HG03159 (cell line): Measurements from ENCODE around the gene HAPLN1.
A peak's percentile ranks its signal among the peaks of the same experiment; 100 is the strongest.
"Not testable (repeated sequence)": the region's sequence is repeated elsewhere in the genome, so short reads cannot be mapped to it uniquely, and the experiment has no call there.

ENCODE experiments used
- ATAC-seq: cut with Tn5 transposase; IDR thresholded peaks from one replicate; pipeline ENCODE4 v1.9.1; 2021; ENCODE audit warnings: mild to moderate bottlenecking, moderate library complexity; ENCODE audit not compliant: unreplicated experiment

Gene HAPLN1

DNA sequence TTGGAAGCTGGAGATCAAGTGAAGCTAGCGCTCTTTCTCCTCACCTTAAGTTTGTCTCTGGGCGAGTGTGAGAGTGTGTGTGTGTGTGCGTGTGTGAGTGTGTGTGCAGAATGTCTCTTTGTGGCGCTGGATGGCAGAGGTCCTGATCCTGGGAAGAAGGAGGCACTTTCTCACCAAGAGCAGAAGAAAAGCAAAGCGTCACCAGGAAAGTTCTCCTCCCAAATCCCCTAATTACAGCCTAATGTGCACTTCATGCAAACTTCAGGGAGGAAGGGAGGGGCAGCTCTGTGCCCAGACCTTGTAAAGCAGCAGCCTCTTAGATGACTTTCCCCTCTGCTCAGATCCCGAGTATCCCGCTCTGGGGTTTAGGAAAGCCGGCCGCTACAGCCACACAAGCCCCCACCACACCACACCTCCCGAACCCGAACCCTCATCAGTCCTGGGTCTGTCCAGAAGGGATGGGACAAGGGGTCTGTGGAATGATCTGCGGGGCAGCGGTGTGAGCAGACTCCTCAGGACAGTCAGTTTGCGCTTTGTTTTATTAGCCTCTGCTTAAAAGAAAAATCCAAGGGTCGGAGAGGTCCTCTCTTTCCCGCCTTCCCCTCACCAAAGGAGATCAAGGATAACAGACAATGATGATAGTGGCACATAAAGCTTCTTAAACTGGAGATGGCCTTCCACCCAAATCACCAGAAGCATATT is at the start of gene HAPLN1:
HAPLN1 (minus strand) TSS at position 20 of the 702 bp plus-strand sequence. CDS start 47,332 bp downstream, outside the sequence.
- no peak for ATAC-seq

DNA sequence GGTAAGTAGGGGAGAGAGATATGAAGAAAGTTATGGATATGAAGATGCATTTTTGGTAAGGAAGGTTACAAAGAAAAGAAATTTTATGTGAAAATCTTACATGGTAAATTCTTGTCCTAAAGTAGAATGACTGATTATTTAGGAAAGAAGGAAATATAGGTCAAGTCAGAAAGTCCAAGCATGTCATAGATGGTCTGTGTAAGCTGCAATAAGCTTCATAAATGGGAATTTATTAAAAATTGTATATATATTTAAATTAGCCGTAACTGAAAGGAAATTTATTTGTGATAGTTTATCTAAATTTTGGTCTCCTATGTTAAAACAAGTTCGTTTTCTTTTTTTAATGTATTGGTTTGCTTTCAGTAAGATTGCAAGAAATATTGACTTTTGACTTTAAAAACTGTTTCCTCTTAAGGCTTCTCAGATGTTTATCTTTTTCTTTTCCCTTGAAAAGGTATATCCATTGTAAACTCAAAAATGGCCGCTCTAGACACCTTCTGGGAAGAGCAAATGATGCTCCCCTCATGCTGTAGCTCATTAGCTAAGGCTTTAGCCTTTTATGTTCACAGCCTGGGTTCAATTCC is 46.8 kb upstream of the HAPLN1 start:
- no peak for ATAC-seq

DNA sequence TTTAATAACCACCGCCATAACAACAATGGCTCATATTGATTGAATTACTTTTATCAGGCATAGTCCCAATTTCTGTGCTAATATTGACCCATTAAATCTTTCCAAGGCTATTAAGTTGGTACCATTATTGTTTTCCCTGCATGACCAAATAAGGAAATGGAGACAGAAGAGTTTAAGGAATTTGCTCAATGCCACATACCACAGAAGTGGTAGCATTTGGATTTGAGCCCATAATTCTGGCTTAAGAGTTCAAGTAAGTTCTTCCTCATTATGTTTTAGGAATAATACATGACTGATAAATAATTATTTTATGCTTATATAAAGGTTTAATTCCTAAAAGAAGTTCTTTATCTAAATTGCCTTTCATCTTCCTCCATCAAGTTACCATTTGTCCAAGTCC is 43.4 kb upstream of the HAPLN1 start:
- ATAC-seq, result no peak

DNA sequence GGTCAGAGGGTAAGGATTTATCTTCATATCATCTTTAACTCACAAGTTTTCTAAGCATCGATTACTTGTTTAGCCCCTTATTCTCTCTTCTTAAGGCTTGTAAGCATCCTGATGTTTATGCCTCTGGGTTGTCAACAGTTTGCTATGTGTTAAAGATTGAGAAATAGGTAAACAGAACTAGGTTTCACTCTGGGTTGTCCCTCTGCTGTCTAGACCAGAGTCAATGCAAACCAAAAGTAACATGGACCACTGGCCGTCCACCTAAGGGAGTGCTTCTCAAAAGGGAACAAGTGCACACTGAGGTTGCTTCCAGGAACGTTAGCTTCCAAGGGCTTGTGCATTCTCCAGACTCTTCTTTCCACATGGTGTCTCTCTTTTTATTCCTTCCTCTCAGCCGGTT is 39.9 kb upstream of the HAPLN1 start:
- ATAC-seq, result no peak

DNA sequence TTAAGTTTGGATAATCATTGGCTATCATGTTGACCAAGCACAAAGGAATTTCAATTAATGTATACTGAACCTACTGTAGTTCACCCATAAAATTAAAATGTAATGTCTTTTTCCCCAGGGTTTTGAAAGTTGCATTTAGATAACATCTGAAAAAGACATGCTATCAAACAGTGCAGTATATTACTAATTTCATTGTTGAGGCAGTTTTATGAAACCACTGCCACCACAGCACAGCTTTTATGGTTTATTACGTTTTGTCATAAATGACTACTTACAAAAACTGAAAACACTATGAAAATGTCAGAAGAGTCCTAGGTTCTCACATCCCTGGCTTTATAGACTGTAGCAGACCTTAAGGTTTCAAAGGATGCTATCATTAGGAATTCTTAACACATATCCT is 32.0 kb upstream of the HAPLN1 start:
- no peak for ATAC-seq

DNA sequence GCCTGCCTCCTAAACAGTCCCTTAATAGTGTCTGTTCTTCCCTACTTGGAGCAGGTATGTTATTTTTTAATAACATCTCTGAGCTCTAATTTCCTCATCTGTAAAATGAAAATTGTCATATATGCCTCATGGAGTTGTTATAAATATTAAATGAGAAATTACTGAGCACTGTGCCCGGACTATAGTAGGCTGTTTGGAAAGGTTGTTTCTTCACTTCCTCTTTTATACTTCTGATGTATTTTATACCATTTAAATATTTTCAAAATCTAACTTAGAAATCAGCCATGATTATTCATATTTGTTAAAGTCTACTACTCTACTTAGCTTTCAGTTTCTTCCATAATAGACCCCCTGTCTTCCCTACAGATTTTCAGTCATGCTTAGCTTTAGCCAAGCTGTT is 30.5 kb upstream of the HAPLN1 start:
- ATAC-seq, result no peak

DNA sequence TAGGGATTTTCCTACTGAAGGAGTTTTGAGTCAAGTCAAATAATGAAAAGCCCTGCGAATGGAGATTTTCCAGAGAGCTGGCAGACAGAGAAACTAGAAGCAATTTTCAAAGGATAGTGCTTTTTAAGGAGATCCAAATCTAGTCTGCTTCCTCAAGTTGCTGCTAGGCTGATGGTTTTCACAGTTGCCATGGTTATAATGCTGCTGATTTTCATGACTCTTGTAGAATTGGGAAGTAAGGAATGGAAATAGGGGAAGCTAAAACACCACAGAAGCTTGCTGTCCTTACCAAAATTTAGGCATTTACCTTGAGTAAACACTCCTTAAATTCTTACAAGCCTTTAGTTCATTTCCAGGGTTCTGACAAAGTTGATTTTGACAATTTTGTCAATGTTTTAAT is 30.1 kb upstream of the HAPLN1 start:
- no peak for ATAC-seq

DNA sequence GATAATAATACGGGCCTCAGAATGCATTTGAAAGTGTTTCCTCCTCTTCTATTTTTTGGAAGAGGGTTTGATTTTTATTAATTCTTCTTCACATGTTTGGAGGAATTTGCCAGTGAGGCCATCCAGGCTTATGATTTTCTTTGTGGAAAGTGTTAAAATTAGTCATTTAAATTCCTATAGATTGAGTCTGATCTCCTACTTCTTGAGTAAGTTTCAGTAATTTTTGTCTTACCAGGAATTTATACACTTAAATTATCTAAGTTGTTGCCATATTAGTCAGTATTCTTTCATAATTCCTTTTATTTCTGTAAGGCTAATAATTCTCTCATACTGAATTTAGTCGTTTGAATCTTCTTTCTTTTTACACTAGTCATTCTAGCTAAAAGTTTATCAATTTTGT is 25.2 kb upstream of the HAPLN1 start:
- no peak for ATAC-seq

DNA sequence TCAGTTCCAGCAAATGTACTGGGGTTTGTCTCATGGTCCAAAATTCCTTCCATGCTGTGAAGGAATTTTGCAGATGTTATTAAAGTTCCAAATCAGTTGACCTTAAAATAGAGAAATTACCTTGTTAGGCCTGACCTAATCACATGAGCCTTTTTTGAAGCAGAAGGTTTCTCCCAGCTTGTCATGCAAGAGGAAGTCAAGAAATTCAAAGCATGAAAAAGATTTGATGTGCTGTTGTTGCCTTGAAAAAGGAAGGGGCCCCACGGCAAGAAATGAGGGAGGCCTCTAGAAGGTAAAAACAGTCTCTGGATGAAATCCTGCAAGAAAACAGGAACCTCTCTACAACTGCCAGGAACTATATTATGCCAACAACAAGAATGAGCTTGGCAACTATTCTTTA is 24.2 kb upstream of the HAPLN1 start:
- no peak for ATAC-seq

DNA sequence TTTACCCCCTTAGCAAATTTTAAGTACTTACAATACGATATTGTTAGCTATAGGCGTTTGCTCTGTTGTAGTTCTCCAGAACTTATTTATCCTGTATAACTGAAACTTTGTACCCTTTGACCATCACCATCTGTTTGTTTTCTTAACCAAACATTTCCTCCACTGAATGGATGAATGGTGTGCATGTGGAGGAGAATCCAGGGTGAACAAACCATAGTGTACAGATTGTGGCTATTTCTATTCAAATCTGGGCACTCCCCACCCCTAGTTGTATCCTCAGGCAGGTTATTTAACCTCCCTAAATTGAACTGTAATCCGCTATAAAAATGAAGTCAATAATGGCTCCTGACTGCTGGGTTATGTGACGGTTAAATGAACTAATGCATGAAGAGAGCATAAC is 21.4 kb upstream of the HAPLN1 start:
- ATAC-seq, result no peak

DNA sequence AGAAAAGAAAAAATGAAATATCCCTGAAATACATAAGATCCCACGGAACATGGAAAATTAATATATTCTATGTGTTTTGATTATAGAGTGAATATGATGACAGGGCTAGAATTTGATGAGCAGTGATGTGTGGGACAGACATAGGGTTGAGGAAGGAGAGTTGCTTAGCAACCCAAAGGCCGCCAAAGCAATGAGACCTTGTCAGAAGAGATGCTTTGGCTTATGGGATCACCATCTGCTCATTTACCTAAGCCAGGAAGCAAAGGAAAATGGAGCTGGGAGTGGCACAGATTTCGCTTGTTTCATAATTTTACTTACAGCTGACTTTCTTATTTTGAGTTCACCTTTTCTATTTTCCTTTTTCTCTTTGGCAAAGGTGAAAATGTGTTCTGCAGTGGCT is 20.9 kb upstream of the HAPLN1 start:
- ATAC-seq, result no peak

DNA sequence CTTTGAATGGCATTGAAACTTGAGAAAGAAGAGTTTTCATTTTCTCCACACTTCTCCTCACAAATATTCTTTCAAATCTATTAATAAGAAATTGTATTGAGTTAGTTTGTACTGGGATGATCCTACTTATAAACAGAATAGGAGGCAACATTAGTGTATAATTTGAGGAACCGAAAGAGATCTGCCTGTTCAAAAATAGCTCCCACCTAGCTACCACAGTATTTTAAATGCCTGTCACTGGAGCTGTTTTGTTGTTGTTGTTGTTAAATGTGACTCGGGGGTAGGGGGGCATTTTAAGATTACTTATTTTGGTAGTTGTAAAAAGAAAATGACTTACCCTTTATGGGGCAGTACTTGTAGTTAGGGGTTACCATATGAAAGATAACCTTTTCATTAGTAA is 20.1 kb upstream of the HAPLN1 start:
- ATAC-seq, result peak; percentile 93

DNA sequence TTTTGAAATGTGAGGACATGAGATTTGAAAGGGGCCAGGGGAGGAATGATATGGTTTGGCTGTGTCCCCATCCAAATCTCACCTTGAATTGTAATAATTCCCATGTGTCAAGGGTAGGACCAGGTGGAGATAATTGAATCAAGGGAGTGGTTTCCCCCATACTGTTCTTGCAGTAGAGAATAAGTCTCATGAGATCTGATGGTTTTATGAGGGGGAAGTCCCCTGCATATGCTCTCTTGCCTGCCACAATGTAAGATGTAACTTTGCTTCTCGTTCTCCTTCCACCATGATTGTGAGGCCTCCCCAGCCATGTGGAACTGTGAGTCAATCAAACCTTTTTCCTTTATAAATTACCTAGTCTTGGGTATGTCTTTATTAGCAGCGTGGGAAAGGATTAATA is 15.5 kb upstream of the HAPLN1 start:
- not testable (repeated sequence) for ATAC-seq

DNA sequence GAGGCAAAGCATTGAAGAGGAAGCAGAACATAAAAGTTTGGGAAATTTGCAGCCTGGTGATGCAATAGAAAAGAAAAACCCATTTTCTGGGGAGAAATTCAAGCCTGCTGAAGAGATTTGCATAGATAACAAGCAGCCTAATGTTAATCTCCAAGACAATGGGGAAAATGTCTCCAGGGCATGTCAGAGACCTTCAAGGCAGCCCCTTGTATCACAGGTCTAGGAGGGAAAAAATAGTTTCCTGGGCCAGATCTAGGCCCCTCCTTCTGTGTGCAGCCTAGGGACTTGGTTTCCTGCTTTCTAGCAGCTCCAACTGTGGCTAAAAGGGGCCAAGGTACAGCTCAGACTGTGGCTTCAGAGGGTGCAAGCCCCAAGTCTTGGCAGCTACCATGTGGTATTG is 14.4 kb upstream of the HAPLN1 start:
- not testable (repeated sequence) for ATAC-seq

DNA sequence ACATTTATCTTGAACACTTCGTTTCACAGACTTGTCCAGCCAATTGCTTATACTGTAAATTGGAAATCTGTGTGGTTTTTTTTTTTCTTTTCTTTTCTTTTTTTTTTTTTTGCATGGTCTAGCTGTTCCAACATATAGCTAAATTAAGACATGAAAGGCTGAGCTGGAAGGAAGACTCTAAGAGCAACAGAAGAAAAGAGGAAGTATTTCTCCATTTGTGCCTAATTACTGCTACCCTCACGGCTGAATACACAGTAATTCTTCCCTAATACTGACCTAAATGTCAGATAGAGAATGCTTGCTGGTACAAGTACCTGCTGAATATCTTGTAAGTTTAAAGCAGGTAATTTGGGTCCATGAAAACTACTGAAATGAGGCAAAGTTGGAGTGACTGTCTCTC is 11.0 kb upstream of the HAPLN1 start:
- no peak for ATAC-seq

DNA sequence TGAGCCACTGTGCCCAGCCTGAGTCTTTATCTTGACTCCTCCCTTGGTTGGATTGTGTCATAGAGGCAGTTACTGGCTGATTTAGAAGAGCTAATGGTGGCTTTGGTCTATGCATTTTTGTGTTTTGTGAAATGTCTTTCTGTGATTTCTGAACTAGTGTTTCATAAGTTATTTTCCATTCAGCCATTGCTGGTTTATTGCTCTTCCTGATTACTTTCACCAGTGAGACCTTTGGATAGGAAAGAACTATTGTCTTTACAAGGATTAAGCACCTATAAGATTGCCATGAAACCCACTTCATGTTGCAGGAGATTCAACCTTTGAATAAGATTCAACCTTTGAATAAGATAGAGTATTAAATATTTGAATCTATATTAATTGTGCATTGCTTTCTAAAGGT is 8.7 kb upstream of the HAPLN1 start:
- no peak for ATAC-seq

DNA sequence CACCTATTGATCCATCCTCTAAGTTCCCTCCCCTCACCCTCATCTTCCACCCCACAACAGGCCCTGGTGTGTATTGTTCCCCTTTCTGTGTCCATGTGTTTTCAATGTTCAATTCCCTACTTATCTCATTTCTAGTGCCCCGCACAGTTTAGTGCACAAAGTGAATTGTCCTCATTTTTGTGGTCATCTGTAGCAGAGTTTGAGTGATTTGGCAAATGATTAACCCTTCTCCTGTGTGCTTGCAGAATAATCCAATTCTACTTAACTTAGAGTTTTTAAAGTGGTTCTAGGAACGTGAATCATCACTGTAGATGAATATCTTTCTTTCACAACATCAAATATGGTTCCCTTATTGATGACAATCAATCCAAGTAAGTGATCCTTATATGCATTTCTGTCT is 6.3 kb upstream of the HAPLN1 start:
- no peak for ATAC-seq

DNA sequence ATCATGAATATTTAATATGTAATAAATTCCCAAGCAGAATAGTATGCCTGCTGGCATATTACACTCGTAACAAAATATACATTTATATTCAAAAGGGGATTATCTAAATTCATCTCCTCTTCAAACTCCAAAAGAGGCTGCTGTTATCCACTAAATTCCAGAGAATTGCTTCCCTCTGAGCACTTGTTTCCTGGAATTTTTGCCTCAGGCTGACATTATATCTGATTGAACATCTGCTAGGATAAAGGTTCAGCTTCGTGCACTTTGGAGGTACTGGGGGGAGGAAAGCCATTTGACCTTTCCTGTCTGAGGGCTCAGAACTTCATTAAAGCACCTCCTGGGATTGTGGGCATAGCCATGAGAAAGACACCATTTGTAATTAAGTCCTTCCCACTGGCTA is 4.3 kb upstream of the HAPLN1 start:
- ATAC-seq, result no peak

DNA sequence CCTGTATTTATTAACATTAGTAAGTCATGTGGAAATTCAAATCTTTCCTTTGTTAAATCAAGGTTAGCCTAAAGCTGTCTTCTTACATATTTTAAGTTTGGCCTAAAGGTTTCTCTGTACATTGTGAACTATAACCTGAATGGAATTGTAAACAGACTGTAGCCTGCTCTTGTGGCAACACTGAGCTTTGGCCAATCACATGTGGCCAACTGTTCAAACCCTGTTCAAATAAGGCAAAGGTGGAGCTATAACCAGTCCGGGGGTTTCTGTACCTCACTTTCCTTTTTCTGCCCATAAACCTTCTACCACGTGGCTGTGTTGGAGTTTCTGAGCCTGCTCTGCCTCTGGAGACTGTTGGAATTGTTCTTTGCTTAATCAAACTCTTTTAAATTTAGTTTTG is 3.3 kb upstream of the HAPLN1 start:
- no peak for ATAC-seq

DNA sequence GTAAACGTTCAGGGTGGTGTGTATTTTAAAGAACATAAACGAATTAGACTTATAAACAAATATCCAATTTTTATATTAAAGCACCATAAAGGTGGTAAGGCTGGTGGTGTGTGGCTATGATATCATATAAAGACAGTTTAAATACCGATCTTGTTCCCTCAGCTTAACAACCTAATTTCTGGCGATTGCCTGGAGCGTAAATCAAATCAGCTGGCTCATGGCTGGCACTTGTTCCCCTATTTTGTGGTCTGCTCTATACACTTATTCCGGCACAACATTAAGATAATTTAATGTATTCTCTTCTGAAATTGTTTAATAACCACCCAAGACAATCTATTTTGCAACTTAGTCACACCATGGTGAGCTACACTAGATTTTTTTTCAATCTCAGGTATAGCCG is 2.4 kb upstream of the HAPLN1 start:
- ATAC-seq, result no peak

DNA sequence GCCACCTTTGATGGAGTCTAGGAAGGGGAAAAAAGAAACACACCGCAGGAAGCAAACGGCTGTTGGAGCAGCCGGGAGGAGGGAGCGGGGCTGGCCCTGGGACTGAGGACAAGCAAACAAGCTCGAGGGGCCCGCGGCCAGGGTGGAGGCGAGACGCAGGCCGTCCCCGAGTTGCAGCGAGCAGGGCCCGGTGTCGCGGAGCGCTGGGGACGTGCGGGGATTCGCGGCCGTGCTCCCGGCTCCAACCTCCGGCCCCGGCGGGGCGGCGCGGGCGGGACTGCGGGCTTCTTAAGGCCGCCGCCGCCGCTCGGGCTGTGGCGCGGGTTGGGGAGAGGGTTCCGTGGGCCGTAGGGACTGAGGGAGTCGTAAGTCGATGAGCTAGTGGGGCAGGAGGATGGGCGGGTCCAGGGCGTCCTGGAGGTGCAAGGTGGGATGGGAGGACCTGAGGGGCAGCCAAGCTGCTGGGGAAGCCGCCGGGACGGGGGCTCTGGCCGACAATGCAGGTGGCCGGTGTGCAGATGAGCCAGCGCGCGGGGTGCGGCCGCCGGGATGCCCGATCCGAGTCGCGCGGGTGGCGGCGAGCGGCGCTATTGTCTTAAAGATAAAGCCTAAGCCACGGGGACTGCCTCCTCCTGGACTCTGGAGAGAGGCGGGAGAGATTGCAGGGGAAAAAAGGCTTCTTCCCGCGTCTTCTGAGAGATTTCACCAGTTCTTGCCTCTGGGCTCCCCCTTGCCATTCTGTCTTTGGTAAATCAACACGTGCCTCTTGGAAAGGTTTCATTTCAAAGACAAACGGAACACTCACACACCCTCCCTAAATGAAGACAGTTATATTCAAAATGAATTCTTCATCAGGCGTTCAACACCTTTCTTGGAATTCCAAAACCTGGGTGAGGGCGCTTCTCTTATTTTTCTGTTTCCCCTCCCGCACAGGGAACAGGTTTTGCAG is 1.6 kb upstream of the HAPLN1 start:
- peak; percentile 54 for ATAC-seq

DNA sequence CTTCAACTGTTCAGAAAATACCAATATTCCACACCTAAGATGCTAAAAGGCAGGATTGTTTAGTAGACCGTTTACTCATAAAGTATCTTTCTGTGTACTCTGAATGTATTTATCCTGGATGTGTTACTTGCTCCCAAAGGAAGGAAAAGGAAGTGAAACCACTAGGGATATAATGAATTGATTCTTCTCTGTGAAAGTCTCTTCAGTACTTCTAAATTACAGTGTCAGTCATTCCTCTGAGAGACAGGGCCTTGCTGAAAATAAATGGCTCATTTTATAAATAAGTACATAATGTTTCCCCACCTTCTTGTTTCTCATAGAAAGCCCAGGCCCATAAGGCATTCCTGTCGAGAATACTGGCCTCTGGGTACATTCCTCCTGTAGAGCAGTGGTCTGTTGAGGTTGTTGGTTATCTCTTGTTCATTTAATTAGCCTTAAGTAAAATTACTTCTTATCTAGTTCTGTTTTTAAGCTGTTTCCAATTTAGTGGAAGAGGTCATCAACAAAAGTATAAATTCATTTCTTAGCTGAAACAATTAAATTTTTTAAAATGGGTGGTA is 1.6 kb downstream of the HAPLN1 start:
- no peak for ATAC-seq
